Measurements from ENCODE around the gene EAF1. TPM values are rescaled to one million over a fixed set of nuclear protein-coding genes. Genes with fewer than 3 reads are reported as not detected.
"Not testable (repeated sequence)": the region's sequence is repeated elsewhere in the genome, so short reads cannot be mapped to it uniquely, and the experiment has no call there.

The EAF1 gene
- polyA plus RNA-seq, 3 donors = 9.0 to 44.0 (median 9.1) TPM

DNA sequence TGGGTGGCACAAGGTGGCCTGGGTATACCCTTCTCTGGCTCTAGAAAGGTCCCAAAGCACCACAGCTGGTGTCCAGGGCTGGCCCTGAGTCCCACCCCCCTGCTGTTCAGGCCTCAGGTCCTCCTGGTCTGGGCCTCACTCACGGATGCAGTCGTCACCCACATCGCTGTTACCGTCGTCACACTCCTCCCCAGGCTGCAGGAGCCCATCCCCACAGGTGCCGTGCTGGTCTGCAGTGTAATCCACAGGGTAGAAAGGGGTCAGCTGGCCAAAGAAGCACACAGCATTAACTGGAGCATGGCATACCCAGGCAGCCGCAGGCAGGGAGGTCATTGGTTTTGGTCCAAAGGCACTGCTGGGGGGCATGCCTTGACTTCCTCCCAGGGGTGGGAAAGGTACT is 28.4 kb downstream of the EAF1 start:
- Mint-ChIP-seq H3K36me3 (peaks cover 6 to 8% of the 10 kb centered on the region in 2 donors), H3K4me1 (peaks cover 7% of the 10 kb centered on the region), H3K4me3 (no peak overlapping the region), H3K9me3 (peaks cover 0 to 7% (median 0%) of the 10 kb centered on the region in 7 donors), H3K27me3 (ENCODE audit: low read depth in 3 of 3) (peaks cover 0 to 3% (median 1%) of the 10 kb centered on the region in 3 donors), H3K27ac (no peak overlapping the region)
- H3K4me2 ChIP-seq (replicated peaks; ENCODE audit: extremely low read depth, low read length, poor library complexity, severe bottlenecking) = no peak overlapping the region
- H3K9me3 ChIP-seq (replicated peaks in 1 of 2; ENCODE audit: control insufficient read depth in 1 of 2, insufficient read depth in 1 of 2, low read length in 2 of 2) = peaks cover 0 to 2% of the 10 kb centered on the region in 2 donors
- H3K4me1 ChIP-seq (ENCODE audit: control insufficient read depth in 1 of 2, insufficient read depth in 2 of 2, low read length in 2 of 2) = peaks cover 5% of the 10 kb centered on the region in 2 donors
- H3K4me3 ChIP-seq (replicated peaks in 1 of 3; ENCODE audit: low read depth in 2 of 3, low read length in 3 of 3) = no peak overlapping the region
- TF ChIP-seq, protein P1, sequence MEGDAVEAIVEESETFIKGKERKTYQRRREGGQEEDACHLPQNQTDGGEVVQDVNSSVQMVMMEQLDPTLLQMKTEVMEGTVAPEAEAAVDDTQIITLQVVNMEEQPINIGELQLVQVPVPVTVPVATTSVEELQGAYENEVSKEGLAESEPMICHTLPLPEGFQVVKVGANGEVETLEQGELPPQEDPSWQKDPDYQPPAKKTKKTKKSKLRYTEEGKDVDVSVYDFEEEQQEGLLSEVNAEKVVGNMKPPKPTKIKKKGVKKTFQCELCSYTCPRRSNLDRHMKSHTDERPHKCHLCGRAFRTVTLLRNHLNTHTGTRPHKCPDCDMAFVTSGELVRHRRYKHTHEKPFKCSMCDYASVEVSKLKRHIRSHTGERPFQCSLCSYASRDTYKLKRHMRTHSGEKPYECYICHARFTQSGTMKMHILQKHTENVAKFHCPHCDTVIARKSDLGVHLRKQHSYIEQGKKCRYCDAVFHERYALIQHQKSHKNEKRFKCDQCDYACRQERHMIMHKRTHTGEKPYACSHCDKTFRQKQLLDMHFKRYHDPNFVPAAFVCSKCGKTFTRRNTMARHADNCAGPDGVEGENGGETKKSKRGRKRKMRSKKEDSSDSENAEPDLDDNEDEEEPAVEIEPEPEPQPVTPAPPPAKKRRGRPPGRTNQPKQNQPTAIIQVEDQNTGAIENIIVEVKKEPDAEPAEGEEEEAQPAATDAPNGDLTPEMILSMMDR (IDR thresholded peaks at IDR 0.05) = no peak
- no peak for DNase-seq
- no peak overlapping the region for H3K9ac ChIP-seq (ENCODE audit: insufficient read depth, low read length, poor library complexity, severe bottlenecking)
- no peak overlapping the region for H2AFZ ChIP-seq (ENCODE audit: insufficient read depth, low read depth, low read length, poor library complexity, severe bottlenecking)
- no peaks in the 10 kb centered on the region for H3K36me3 ChIP-seq (replicated peaks in 1 of 2; ENCODE audit: control insufficient read depth in 1 of 2, insufficient read depth in 2 of 2, low read length in 2 of 2)
- 96% methylated on average over 7 of the region's 7 CpGs for WGBS (ENCODE audit: insufficient coverage)
- intact Hi-C loops (cut with micrococcal nuclease) = no loop called here
- no peak overlapping the region for H3K27ac ChIP-seq (ENCODE audit: low read depth in 1 of 2, low read length in 2 of 2)
- H3K79me2 ChIP-seq (ENCODE audit: insufficient read depth, low read length) = no peaks in the 10 kb centered on the region
- H3K27me3 ChIP-seq (ENCODE audit: control insufficient read depth in 2 of 2, insufficient read depth in 2 of 2, low read length in 2 of 2) = no peaks in the 10 kb centered on the region
- no peaks in the 10 kb centered on the region for H4K20me1 ChIP-seq (ENCODE audit: insufficient read depth, low read length)

DNA sequence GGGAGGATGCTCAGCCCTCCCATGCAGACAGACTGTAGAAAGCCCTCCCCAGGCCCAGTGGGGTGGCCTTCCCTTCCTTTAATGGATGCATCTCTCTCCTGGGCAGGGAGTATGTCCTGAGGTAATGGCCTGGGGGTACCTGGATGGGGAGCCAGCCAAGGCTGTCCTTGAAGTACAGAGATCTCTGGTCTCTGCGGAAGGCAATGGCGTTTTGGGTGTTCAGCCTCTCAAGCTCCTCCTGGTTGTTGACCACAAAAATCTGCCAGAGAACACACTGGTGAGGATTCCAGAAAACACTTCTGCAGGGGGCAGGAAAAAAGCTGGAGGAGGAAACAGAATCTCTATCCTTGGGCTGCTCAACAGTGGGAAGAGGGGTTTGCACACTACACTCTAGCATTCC is 28.9 kb downstream of the EAF1 start:
- Histone ChIP-seq H3K27ac (ENCODE audit: low read depth in 1 of 2, low read length in 2 of 2) (no peak overlapping the region), H2AFZ (ENCODE audit: insufficient read depth, low read depth, low read length, poor library complexity, severe bottlenecking) (no peak overlapping the region), H3K9me3 (replicated peaks in 1 of 2; ENCODE audit: control insufficient read depth in 1 of 2, insufficient read depth in 1 of 2, low read length in 2 of 2) (peaks cover 0 to 2% of the 10 kb centered on the region in 2 donors), H3K27me3 (ENCODE audit: control insufficient read depth in 2 of 2, insufficient read depth in 2 of 2, low read length in 2 of 2) (no peaks in the 10 kb centered on the region), H4K20me1 (ENCODE audit: insufficient read depth, low read length) (no peaks in the 10 kb centered on the region), H3K9ac (ENCODE audit: insufficient read depth, low read length, poor library complexity, severe bottlenecking) (no peak overlapping the region), H3K4me1 (ENCODE audit: control insufficient read depth in 1 of 2, insufficient read depth in 2 of 2, low read length in 2 of 2) (peaks cover 9 to 10% of the 10 kb centered on the region in 2 donors), H3K4me2 (replicated peaks; ENCODE audit: extremely low read depth, low read length, poor library complexity, severe bottlenecking) (no peak overlapping the region), H3K4me3 (replicated peaks in 1 of 3; ENCODE audit: low read depth in 2 of 3, low read length in 3 of 3) (no peak overlapping the region), H3K36me3 (replicated peaks in 1 of 2; ENCODE audit: control insufficient read depth in 1 of 2, insufficient read depth in 2 of 2, low read length in 2 of 2) (no peaks in the 10 kb centered on the region), H3K79me2 (ENCODE audit: insufficient read depth, low read length) (no peaks in the 10 kb centered on the region)
- peaks cover 0 to 7% (median 0%) of the 10 kb centered on the region in 7 donors for H3K9me3 Mint-ChIP-seq
- no peak overlapping the region for H3K4me3 Mint-ChIP-seq
- TF ChIP-seq, protein P1 (IDR thresholded peaks at IDR 0.05) = no peak
- DNase-seq = no peak
- intact Hi-C loops (cut with micrococcal nuclease) = no loop called here
- 100% methylated on average over 2 of the region's 2 CpGs for WGBS (ENCODE audit: insufficient coverage)
- H3K27ac Mint-ChIP-seq = no peak overlapping the region
- peaks cover 0 to 1% (median 0%) of the 10 kb centered on the region in 3 donors for H3K27me3 Mint-ChIP-seq (ENCODE audit: low read depth in 3 of 3)
- peaks cover 12% of the 10 kb centered on the region for H3K4me1 Mint-ChIP-seq
- peaks cover 2 to 3% of the 10 kb centered on the region in 2 donors for H3K36me3 Mint-ChIP-seq

DNA sequence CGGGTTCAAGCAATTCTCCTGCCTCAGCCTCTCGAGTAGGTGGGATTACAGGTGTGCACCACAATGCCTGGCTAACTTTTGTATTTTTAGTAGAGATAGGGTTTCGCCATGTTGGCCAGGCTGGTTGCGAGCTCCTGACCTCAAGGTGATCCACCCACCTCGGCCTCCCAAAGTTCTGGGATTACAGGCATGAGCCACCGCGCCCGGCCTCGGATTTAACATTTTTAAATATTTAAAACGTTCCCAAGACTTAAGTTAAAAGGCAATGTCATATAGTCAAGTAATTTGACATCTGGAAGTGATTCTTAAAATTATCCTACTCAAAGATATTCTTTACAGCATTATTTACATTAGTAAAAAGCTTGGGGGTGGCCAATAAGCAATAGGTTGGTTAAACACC is 29.5 kb downstream of the EAF1 start:
- H3K4me3 ChIP-seq (replicated peaks in 1 of 3; ENCODE audit: low read depth in 2 of 3, low read length in 3 of 3); H3K36me3 ChIP-seq (replicated peaks in 1 of 2; ENCODE audit: control insufficient read depth in 1 of 2, insufficient read depth in 2 of 2, low read length in 2 of 2); H3K9me3 ChIP-seq (replicated peaks in 1 of 2; ENCODE audit: control insufficient read depth in 1 of 2, insufficient read depth in 1 of 2, low read length in 2 of 2); H3K9me3 Mint-ChIP-seq; H3K4me2 ChIP-seq (replicated peaks; ENCODE audit: extremely low read depth, low read length, poor library complexity, severe bottlenecking); H2AFZ ChIP-seq (ENCODE audit: insufficient read depth, low read depth, low read length, poor library complexity, severe bottlenecking); H3K36me3 Mint-ChIP-seq; H3K9ac ChIP-seq (ENCODE audit: insufficient read depth, low read length, poor library complexity, severe bottlenecking); H3K27ac ChIP-seq (ENCODE audit: low read depth in 1 of 2, low read length in 2 of 2); H3K27me3 Mint-ChIP-seq (ENCODE audit: low read depth in 3 of 3); DNase-seq; H3K79me2 ChIP-seq (ENCODE audit: insufficient read depth, low read length); intact Hi-C loops (cut with micrococcal nuclease); H3K27ac Mint-ChIP-seq; H3K4me3 Mint-ChIP-seq; H4K20me1 ChIP-seq (ENCODE audit: insufficient read depth, low read length); H3K27me3 ChIP-seq (ENCODE audit: control insufficient read depth in 2 of 2, insufficient read depth in 2 of 2, low read length in 2 of 2): not testable (repeated sequence)
- 90% methylated on average over 2 of the region's 10 CpGs for WGBS (ENCODE audit: insufficient coverage)
- H3K4me1 ChIP-seq (ENCODE audit: control insufficient read depth in 1 of 2, insufficient read depth in 2 of 2, low read length in 2 of 2) = peaks cover 12 to 14% of the 10 kb centered on the region in 2 donors
- H3K4me1 Mint-ChIP-seq = peaks cover 16% of the 10 kb centered on the region

Measured in CD14-positive monocyte (primary cell).